NB4 (cell line): ENCODE data around the gene FKBP1B.

ENCODE experiments used
- POLR2A ChIP-seq: IDR thresholded peaks from 2 replicates; pipeline ENCODE4 v1.6.1; 2011; ENCODE audit warnings: mild to moderate bottlenecking; ENCODE audit not compliant: insufficient read length; ENCODE audit errors: extremely low read depth
- TF ChIP-seq, protein P1 (sequence below): IDR thresholded peaks from one replicate; pipeline ENCODE4 v1.5.1; 2012; ENCODE audit warnings: low read depth, low read length

DNA sequence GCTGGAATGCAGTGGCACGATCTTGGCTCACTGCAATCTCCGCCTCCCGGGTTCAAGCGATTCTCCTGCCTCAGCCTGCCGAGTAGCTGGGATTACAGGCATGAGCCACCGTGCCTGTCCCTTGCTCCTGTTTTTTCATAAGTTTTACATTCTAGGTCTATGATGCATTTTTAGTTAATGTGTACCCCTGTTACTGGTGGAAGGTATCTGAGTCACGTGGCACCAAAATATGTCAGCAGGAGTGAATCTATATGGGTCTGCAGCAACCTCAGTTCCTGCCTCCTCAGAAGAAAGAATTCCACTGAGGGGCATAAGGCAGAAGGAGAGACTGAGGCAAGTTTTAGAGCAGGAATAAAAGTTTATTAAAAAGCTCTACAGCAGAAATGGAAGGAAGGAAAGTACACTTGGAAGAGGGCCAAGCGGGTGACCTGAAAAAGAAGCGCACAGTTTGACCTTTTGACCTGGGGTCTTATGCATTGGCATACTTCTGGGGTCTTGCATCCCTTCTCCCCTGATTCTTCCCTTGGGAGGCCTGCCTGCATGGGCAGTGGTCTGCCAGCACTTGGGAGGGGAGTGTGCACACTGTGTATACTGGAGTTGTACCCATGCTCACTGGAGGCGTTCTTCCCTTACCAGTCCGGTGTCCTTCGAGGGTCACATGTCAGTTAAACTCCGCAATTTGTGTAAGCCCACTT lies 40.7 kb upstream of the FKBP1B start:
- TF ChIP-seq, protein P1, sequence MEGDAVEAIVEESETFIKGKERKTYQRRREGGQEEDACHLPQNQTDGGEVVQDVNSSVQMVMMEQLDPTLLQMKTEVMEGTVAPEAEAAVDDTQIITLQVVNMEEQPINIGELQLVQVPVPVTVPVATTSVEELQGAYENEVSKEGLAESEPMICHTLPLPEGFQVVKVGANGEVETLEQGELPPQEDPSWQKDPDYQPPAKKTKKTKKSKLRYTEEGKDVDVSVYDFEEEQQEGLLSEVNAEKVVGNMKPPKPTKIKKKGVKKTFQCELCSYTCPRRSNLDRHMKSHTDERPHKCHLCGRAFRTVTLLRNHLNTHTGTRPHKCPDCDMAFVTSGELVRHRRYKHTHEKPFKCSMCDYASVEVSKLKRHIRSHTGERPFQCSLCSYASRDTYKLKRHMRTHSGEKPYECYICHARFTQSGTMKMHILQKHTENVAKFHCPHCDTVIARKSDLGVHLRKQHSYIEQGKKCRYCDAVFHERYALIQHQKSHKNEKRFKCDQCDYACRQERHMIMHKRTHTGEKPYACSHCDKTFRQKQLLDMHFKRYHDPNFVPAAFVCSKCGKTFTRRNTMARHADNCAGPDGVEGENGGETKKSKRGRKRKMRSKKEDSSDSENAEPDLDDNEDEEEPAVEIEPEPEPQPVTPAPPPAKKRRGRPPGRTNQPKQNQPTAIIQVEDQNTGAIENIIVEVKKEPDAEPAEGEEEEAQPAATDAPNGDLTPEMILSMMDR = no peak
- TF ChIP-seq POLR2A = no peak
